COLO668 (cell line): ENCODE data around the gene WNK3.
A peak's percentile ranks its signal among the peaks of the same experiment; 100 is the strongest.
"Not testable (repeated sequence)": the region's sequence is repeated elsewhere in the genome, so short reads cannot be mapped to it uniquely, and the experiment has no call there.

ENCODE experiments used
- DNase-seq: peaks from one replicate; lab custom pipeline; 2025; ENCODE audit not compliant: unreplicated experiment; lab: John Stamatoyannopoulos, UW

Gene WNK3

DNA sequence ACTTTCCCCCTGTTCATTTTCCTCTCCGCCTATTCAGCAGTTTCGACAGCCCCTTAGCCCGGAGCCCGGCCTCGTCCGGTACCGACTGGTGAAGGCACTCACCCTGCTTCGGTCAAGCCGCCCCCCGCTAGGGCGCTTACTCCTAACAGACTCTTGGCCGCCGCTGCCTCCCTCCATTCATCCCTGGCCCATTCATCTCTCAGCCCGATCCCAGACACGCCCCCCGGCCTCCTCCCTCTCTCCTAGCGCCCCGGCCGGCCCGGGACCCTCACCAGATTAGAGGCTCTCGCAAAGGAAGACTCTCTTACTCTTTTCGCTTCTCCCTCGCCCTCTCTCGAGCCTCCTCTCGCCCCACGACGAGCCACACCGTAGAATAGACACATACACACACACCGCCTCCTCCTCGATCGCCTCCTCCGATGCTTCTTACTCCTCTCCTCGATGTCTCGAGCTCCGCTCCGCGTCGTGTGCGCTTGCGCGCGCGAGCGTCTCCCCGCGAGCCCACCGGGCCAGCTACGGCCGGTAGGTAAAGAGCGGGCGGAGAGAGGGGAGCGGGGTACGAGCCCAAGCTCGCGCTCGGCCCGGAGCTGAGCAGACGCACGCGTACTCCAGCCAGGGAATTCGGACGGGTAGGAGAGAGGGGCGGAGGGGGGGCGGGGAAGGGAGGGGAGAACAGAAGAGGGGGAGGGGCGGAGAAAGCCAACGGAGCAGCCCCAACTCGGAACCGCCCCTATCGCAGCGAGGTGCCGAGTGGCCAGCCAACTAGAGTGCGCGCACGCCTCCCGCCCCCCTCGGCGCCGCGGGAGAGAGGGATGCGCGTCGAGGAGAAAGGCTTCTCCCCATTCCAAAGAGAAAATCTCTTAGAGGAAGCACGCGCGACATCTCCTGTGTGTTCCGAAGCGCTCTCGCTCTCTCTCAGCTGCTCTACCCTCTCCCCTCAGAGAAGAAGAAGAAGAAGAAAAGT lies at the start of gene WNK3:
TSS of gene WNK3 (minus strand) at position 633 of the 964 bp plus-strand sequence.
- peak; percentile 88 for DNase-seq

- DNase-seq = peak; percentile 21
These were observed 49.4 kb upstream of the WNK3 start for GRCh38 chrX:54407266-54407665.

- no peak for DNase-seq
These were observed 39.3 kb upstream of the WNK3 start for GRCh38 chrX:54397113-54397512.

- DNase-seq = no peak
These were observed 28.5 kb upstream of the WNK3 start for GRCh38 chrX:54386314-54386713.

- DNase-seq = not testable (repeated sequence)
These were observed 26.8 kb upstream of the WNK3 start for GRCh38 chrX:54384661-54385060.

GRCh38 chrX:54359408-54359807 lies 1.6 kb upstream of the WNK3 start:
- no peak for DNase-seq

DNA sequence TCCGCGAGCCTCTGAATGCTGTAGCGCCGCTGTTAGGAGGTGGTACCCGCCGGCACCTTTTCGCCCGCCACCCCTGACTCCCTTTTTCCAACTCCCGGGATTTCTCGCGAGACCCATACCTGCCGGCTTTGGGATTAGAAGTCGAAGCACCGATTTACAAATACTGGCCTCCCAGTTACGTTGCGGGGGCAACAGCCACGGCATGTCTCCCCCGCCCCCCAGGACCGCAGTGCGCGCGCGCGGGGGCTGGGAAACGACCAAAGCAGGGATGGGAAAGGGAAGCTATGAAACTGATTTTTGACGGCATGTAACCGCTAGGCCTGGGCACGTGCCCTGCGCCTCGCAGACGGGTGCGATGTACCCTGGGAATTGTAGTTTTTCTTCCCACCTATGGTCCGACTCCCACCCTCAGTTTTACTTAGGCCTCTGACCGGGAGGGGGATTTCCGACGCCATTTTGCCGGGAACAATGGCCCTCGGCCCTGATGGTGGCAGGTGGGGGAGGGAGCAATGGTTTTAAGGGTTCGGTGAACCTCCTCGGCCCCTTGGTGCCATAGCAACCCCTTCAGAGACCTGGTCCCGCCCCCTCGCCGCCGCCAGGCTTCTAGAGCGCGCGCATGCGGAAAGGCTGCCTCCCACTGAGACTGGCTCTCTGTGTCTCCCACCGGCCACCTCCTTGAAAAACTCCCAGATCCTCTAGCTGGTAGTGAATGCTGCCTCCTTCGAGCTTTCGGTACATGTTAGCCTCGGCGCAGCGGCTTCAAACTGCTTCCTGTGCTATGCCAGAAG lies 772 bp upstream of the WNK3 start:
- DNase-seq = peak; percentile 76

DNA sequence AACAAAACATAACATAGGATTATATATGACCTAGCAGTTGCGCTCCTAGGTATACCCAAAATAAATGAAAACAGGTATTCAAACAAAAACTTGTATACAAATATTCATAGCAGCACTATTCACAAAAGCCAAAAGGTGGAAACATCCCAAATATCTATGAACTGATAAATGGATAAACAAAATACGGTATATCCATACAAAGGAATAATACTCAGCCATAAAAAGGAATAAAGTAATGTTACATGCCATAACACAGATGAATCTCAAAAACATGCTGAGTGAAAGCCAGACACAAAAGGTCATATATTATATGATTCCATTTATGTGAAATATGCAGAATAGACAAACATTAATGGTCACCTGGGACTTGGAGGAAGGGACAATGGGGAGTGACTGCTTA lies 5.2 kb downstream of the WNK3 start:
- DNase-seq = no peak

- not testable (repeated sequence) for DNase-seq
These were observed 20.5 kb downstream of the WNK3 start for GRCh38 chrX:54337383-54337782.

GRCh38 chrX:54325077-54325476 lies 32.8 kb downstream of the WNK3 start:
- no peak for DNase-seq

- no peak for DNase-seq
These were observed 37.8 kb downstream of the WNK3 start for GRCh38 chrX:54320067-54320466.

GRCh38 chrX:54306379-54306778 lies 51.5 kb downstream of the WNK3 start:
- no peak for DNase-seq

DNA sequence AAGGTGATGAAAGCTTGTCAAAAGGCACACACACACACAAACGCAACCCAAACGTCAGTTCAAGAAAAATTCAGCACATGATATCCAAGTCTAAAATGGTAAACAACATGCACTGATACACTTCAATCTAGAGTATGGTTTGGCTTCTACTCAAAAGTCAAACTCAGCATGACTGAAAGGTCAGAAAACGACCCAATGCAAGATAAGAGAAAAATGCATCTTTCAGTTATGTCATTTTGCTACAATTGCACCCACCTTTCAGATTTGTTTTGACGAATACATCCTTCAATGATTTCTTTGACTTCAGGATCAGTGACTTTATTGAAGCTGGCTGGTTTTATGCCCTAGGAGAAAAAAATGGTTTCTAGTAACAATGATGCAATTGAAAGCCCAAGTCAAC lies 56.3 kb downstream of the WNK3 start:
- no peak for DNase-seq

DNA sequence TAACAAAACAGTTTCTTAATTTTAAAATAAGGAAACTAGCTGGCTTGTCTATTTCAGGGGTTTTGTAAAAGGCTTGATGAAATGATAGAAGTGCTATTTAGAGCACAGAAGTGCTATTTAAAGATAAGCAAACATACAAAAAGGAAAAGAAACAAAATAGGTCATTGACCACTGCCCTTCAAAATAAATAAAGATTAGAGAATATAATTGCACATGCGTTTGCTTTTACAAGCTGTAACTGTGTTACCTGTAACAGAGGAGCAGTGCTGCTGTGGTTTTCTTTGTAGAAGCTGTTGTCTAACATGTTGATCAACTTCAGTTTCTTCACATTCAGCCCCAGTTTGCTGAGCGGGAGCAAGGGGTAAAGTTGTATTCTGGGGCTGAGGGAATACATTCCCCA lies 63.5 kb downstream of the WNK3 start:
- DNase-seq = no peak

GRCh38 chrX:54292755-54293154 lies 65.1 kb downstream of the WNK3 start:
- DNase-seq = no peak

DNA sequence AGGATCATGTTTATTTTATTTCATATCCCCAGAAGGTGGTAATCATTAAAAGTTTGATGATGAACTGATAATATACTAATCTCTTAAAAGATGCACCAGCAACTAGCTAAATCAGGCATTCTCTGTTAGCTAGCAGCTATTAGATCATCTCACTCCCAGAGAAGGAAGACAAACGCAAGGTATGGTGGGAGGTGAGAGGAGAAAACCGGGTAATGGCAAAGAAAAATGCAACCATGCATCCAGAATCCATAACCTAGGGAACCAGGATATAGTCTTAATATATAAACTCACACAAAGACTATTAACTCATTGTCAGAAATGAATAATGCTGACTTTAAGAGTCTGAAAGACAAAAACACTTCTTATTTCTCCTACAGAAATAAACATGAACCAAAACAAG lies 66.1 kb downstream of the WNK3 start:
- DNase-seq = no peak

DNA sequence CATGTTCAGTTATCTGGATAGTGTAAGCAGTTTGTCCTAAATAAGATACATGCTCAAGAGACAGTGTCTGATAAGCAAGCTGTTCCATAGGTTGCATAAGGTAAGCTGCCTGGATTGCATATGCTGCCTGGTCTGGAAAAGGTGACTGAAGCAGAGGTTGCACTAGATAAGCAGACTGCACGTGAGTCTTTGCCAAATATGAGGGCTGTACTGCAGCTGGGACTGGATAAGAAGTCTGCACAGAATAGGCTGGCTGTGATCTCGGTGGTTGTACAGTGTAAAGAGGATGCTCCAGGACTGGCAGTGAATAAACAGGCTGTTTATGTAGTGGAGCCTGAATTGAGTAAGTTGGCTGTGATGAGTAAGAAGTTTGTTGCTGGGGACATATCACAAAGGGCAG lies 68.9 kb downstream of the WNK3 start:
- DNase-seq = no peak

DNA sequence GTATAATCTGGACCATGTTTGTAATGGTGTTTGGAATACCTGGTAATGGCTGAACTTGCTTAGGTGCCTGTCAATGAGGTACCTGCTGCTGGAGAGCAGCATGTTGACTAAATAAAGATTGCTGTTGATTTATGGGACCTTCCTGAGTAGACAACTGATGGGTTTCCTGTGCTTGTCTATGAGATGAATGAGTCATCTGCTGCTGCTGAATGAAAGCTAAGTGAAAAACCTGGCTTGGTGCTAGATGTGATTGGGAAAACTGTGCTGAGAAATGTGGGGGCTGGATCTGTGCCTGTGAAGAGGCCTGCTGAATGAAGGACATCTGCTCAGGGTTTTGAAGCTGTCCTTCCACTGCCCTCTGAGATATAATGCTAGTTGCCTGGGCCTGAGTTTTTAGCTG lies 69.6 kb downstream of the WNK3 start:
- peak; percentile 3 for DNase-seq

DNA sequence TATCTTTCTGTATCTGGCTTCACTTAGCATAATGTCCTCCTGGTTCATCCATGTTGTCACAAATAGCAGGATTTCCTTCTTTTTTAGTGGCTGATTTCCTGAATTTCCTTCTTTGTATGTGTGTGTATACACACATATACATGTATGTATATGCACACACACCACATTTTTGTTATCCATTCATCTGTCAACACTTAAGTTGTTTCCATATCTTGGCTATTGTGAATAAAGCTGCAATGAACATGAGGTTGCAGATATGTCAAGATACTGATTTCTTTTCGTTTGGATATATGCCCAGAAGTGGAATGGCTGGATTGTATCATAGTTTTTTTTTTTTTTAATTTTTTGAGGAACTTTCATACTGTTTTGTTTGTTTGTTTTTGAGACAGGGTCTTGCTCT lies 76.2 kb downstream of the WNK3 start:
- no peak for DNase-seq

- no peak for DNase-seq
These were observed 77.4 kb downstream of the WNK3 start for GRCh38 chrX:54280466-54280865.

DNA sequence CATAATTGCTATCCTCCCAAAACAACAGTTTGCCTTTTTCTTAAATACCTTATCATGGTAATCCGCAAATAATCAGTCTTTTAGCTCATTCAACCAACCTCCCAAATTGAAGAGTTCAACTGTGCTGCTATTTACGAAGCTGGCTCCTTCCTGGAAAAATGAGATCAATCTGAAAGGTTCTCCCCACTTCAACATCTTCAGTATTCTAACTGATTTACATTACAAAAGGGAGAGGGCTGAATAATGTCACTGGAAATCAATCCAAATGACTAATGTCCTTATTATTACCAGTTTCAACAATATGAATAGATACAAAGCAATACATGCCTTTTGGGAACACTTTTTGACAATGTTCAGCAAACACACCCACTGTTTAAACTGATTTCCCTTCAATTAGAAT lies 86.2 kb downstream of the WNK3 start:
- no peak for DNase-seq

GRCh38 chrX:54248309-54248708 lies 109.5 kb downstream of the WNK3 start:
- DNase-seq = no peak
